Measurements from ENCODE around the gene CXCR4.
"Not testable (repeated sequence)": the region's sequence is repeated elsewhere in the genome, so short reads cannot be mapped to it uniquely, and the experiment has no call there.

The CXCR4 gene

DNA sequence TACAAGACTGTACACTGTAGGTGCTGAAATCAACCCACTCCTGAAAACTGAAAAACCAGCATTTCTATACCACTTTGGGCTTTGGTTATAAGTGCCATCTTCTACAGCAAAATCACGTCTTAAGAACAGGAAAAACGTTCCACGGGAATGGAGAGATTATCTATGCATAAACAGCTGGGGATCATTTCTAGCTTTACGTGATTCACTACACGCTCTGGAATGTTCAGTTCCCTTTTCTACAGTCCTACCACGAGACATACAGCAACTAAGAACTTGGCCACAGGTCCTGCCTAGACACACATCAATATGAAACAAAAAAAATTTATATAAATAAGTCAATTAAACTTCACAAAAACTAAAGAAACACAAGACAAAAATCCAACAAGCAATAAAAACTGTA lies 3.6 kb downstream of the CXCR4 start:
- DNase-seq (ENCODE audit: low spot score): no peak

DNA sequence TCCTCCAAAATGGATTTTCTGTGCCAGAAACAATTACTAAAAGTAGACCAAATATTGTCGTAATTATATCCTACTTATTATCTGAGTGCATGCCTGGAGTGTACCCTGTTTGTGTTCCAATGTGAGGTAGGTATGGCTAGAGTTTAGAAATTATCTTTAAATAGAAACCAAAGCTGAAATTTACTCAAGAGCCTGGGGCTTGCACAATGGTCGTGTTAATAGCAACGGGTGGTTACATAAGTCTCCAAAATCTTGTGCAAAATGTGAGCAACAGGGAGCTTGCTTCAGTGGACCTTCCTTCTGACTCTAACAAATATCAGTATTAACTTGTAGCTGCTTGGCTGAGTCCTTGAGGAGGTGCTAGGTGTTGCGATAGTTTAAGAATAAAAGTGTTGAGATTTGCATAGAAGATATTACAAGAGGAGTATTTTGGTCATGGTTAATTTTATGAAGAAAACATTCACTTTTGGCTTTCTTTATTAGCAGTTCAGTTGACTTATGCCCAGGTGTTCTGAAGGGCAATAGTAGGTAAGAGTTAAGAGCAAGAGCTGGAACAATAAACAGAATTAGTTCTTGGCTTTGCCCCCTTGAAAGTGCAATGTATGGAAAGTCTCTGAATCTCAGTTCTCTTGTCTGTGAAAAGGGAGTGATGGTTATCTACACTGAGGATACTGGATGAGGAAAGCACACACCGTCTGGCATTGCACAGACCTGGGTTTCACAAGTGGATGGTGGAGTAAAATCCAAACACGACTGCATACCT lies 4.6 kb downstream of the CXCR4 start:
- DNase-seq (ENCODE audit: low spot score): no peak

GRCh38 chr2:136112317-136113208 lies 5.4 kb downstream of the CXCR4 start:
- DNase-seq (ENCODE audit: low spot score): no peak

DNA sequence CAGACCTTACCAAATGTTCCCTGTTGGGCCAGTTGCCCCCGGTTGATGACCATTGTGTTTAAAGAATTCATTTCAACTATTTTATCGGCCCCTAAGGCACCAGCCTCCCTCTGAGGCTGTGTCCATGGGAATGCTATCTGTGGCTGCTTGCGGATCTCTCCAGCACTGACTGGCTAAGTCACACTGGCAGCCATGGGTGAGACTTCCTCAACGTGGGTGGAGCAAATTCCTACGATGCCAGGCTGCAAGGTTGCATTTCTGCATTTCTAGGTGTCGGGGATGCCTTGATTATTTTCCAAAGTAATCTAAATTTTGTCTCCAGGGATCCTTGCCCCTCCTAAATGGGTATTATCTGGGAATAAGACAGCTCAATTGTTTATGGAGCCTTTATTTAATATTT lies 6.2 kb downstream of the CXCR4 start:
- no peak for DNase-seq (ENCODE audit: low spot score)

GRCh38 chr2:136110526-136110925 lies 7.4 kb downstream of the CXCR4 start:
- DNase-seq (ENCODE audit: low spot score): no peak

DNA sequence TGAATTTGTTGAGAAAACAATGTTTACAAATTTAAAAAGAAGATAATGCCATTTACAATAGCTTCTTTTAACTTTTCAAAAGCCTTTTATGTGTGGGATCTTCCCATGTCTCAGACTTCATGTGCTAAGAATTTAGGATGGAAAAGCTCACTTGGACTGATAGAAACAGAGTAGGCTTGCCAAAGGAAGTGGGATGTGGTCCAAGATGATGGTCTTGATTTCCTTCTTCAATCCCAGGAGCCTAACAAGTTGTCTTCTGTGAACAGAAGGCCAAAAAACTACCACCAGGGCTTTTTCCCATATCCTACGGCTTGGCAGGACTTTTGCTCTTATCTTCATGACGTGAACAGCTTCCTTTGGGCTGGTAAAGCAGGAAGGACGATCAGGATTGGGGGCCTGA lies 9.5 kb downstream of the CXCR4 start:
- no peak for DNase-seq (ENCODE audit: low spot score)

GRCh38 chr2:136107051-136108033 lies 10.6 kb downstream of the CXCR4 start:
- DNase-seq (ENCODE audit: low spot score): no peak

- DNase-seq (ENCODE audit: low spot score): no peak
These were observed 11.4 kb downstream of the CXCR4 start for GRCh38 chr2:136106505-136106904.

DNA sequence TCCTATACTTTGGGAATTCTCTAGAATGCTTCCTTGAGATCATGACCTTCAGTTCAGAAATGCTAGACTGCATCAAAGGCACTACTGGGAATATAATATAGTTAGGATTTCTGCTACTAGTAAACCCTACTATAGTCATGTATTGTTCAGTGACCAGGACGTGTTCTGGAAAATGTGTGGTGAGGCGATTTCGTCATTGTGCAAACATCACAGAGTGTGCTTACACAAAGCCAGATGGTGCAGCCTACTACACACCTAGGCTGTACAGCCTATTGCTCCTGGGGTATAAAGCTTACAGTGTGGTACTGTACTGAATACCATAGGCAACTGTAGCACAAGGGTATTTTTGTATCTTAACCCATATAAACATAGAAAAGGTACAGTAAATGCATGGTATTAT lies 13.0 kb downstream of the CXCR4 start:
- DNase-seq (ENCODE audit: low spot score): no peak

DNA sequence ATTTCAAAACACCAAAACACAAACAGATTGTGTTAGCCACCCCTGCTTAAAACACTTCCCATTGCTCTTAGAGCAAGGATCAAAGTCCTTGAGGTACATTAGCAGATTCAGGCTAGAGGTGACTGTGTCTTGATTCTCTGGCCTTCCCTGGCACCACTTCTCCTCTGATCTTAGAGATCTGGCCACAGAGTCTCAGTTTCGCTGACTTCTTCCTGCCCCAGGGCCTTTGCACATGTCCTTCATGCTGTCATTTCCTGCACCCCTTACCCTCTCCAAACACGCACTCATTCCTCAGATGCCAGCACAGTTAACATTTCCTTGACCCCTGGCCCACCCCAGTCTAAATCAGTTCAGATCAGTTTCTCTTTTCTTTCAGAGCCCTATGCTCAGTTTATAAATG lies 16.9 kb downstream of the CXCR4 start:
- DNase-seq (ENCODE audit: low spot score): no peak

DNA sequence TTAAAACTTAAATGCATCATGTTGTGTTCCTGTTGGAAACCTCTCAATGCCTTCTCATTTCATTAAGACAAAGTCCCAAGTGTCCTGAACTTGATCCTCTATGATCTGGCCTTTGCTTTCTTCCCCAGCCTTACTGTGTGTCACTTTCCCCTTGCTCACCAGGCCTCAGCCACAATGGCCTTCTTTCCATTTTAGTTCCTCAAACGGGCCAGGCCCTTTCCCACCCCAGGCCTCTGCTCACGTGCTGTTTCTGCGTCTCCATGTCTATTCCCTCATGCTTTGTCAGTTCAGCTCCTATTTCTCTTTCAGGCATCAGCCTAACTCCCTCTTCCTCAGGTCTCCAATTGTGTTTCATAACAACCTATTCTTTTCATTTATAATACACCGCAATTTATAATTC lies 19.5 kb downstream of the CXCR4 start:
- DNase-seq (ENCODE audit: low spot score): no peak

GRCh38 chr2:136093583-136093982 lies 24.4 kb downstream of the CXCR4 start:
- no peak for DNase-seq (ENCODE audit: low spot score)

GRCh38 chr2:136091899-136092298 lies 26.1 kb downstream of the CXCR4 start:
- no peak for DNase-seq (ENCODE audit: low spot score)

GRCh38 chr2:136087901-136088460 lies 30.0 kb downstream of the CXCR4 start:
- DNase-seq (ENCODE audit: low spot score): not testable (repeated sequence)

GRCh38 chr2:136086253-136087016 lies 31.5 kb downstream of the CXCR4 start:
- no peak for DNase-seq (ENCODE audit: low spot score)

DNA sequence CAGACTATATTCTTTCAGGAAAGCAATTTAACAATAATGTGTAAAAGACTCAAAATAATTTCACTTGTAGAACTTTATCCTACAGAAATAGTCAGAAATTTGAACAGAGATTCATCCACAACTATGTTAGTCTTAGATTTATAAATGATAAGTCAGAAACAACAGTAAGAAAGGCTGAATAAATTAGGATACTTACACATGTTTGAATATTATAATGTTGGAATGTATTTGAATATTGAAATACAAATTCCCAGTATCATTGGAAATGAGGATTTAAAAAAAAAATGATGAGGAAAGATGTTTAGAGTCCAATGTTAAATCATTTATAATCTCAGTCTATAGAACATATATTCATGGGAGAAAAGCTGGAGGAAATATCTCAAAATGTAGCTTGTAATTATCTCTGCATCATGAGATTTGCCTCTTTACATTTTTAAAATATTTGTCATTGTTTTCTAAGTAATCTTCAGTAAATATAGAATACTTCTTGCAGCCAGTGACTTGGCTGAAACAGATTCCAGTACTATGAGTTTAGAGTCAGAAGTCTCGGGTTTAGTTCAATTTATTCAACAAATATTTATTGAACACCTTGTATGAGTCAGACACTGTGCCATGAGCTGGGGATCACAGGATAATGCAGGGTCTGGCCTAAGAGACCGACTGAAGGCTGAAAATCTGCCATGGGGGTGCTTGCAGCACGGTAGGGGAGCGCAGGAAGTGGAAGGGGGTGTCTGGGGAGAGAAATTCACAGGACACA lies 32.3 kb downstream of the CXCR4 start:
- no peak for DNase-seq (ENCODE audit: low spot score)

DNA sequence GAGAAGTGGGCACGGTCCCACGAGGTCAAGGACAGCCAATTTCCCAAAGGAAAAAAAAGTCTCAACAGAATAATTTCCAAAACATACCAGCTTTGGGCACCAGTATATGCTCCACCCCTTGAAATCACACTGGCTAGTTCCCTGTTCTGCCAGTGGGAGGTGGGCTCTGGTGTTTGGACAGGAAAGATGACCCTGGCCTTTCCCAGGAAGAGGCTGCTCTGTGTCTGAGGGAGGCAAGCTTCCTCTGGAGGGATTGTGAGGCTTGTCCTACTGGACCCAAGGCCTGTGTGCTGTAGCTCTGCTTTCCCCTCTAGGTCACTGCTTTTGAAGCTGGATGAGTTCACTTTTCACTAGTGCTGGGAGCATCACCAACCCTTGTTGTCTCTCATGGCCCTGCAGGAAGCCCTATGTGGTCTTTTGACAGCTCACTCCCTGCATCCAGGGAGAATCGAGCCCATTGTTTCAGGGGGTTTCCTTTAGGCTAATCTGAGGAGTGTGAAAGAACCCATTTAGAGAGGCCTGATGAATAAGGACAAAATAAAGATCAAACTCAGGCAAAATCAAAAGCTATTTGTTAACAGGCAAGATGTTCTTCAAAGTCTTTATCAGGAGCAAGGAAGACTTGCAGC lies 36.3 kb downstream of the CXCR4 start:
- DNase-seq (ENCODE audit: low spot score): no peak

DNA sequence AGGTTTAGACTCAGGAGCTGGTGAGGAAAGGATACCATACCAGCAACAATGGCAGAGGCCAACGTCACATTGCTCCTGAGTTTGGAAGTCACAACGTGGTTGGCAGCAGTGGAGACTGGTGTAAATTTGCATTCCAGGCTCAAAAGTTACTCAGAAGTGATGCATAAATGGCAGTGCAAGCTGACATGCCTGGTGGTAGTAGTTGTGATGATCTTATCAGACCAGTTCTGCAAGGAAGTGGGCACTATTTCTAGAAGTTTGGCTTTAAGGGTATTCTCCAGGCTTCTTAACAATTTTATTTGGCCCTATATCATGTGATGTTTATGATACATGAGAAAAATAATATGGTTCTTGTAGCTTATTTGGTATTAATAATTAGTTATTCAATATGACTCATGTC lies 37.8 kb downstream of the CXCR4 start:
- DNase-seq (ENCODE audit: low spot score): no peak

GRCh38 chr2:136077107-136077506 lies 40.8 kb downstream of the CXCR4 start:
- DNase-seq (ENCODE audit: low spot score): no peak

- DNase-seq (ENCODE audit: low spot score): no peak
These were observed 42.5 kb downstream of the CXCR4 start for GRCh38 chr2:136075476-136075875.
